Measurements from ENCODE around the gene HHATL. TPM values are rescaled to one million over a fixed set of nuclear protein-coding genes. Genes with fewer than 3 reads are reported as not detected.

The HHATL gene
- polyA plus RNA-seq, 1 donor from 2014 or later, result not detected

DNA sequence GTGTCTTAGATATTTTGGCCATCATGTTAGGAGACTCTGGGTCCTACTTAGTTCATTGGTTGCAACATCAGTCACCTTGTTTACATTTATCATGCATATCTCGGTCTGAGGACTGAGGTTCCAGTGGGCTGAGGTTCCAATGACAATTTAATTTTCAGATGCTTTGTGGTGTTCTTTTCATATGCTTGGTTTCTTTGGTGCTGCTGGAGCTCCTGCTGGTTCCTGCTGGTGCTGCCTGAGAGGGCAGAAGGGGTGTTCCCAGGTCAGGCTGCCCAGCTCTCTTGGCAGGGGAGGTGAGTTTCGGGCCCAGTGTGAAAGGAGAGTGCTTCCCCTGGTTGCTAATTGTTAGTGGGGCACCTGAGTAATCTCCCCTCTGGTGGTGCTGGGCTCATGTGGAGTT, 24.2 kb downstream of the HHATL start:
- H3K4me3 Mint-ChIP-seq, result no peak overlapping the region
- peaks cover 4% of the 10 kb centered on the region for H3K27me3 Mint-ChIP-seq
- H3K27ac Mint-ChIP-seq, result no peak overlapping the region
- H3K9me3 Mint-ChIP-seq, result peaks cover 5 to 27% (median 9%) of the 10 kb centered on the region in 3 donors
- H3K36me3 Mint-ChIP-seq, result peaks cover 2% of the 10 kb centered on the region
- H3K4me1 Mint-ChIP-seq, result no peaks in the 10 kb centered on the region

DNA sequence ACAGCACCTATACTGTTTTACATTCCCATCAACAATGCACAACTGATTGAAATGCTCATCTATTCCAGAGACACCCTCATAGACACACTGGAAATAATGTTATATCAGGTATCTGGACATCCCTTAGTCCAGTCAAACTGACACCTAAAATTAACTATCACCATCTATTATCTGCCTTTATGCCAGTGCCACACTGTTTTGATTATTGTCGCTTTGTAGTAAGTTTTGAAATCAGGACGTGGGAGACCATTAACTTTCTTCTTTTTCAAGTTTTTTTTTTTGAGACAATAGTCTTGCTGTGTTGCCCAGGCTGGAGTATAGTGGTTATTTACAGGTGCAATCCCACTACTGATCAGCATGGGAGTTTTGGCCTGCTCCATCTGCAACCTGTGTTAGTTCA, 26.7 kb downstream of the HHATL start:
- Mint-ChIP-seq H3K9me3 (peaks cover 5 to 27% (median 9%) of the 10 kb centered on the region in 3 donors), H3K4me1 (no peaks in the 10 kb centered on the region), H3K27ac (no peak overlapping the region), H3K4me3 (no peak overlapping the region), H3K27me3 (no peaks in the 10 kb centered on the region), H3K36me3 (no peaks in the 10 kb centered on the region)

DNA sequence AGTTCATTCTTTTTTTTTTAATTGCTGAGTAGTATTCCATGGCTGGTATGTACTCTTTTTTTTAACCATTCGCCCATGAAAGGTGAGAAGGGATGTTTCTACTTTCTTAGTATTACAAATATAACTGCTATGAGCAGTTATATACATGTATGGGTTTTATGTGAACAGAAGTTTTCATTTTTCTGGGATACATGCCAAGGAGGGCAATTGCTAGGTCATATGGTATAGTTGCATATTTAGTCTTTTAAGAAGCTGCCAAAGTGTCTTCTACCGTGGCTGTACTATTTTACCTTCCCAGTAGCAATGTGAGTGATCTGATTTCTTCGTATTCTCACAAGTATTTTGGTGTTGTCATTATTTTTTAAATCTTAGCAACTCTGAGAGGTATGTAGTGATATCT, 28.5 kb downstream of the HHATL start:
- Mint-ChIP-seq H3K9me3 (peaks cover 5 to 27% (median 7%) of the 10 kb centered on the region in 3 donors), H3K27ac (no peak overlapping the region), H3K4me3 (no peak overlapping the region), H3K27me3 (no peaks in the 10 kb centered on the region), H3K4me1 (no peaks in the 10 kb centered on the region), H3K36me3 (no peaks in the 10 kb centered on the region)

DNA sequence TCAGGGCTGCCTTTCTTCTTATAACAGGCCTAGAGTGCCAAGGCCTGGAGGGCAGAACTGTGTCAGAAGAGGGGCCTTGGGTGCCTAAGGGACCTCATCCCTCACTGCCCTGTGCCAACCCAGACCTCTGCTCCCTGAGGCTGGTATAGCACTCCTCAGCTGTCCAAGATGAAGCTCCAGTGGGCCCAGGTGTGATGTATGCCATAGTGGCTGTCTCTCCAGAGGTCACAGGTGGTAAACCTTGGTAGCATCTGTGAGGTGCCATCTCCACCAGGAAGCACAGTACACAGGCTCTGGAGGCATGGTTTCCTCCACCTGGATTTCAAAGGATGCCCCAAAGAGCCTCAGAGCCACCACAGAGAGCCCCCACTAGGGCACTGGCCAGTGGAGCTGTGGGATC, 29.5 kb downstream of the HHATL start:
- Mint-ChIP-seq H3K27ac (no peak overlapping the region), H3K36me3 (no peaks in the 10 kb centered on the region), H3K4me1 (no peaks in the 10 kb centered on the region), H3K27me3 (no peaks in the 10 kb centered on the region), H3K9me3 (peaks cover 5 to 18% (median 7%) of the 10 kb centered on the region in 3 donors), H3K4me3 (no peak overlapping the region)

DNA sequence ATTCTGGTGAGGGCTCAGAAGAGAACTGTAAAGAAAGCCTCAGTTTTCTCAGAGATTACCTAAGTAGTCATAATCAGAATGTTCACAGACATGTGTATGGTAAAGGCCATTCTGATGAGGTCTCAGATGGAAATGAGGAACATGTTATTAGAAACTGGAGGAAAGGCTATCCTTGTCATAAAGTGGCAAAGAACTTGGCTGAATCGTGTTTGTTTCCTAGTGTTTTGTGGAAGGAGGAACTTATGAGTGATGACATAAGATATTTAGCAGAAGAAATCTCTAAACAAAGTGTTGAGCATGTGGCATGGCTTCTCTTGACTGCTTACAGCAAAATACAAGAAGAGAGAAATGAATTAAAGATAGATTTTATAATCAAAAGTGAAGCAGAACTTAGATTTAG, 30.1 kb downstream of the HHATL start:
- Mint-ChIP-seq H3K4me1 (no peaks in the 10 kb centered on the region), H3K27ac (no peak overlapping the region), H3K4me3 (no peak overlapping the region), H3K36me3 (no peaks in the 10 kb centered on the region), H3K9me3 (peaks cover 1 to 12% (median 2%) of the 10 kb centered on the region in 3 donors), H3K27me3 (no peaks in the 10 kb centered on the region)

DNA sequence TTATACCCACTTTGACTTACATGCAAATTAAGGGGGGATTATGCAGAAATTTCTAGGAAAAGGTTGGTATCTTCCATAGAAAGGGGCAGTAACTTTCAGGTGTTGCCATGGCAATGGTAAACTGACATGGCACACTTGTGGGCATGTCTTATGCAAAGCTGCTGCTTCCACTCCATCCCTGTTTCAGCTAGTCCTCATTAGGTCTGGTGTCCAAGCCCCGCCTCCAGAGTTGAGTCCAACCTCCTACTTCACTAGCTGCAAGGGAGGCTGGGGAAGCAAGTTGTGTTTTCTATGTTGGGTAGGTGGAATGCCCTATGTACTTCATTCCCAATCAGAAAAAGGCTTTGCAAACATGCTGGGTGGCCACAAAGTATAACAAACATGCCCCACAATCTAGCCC, 31.9 kb downstream of the HHATL start:
- no peaks in the 10 kb centered on the region for H3K36me3 Mint-ChIP-seq
- H3K27ac Mint-ChIP-seq, result no peak overlapping the region
- no peaks in the 10 kb centered on the region for H3K9me3 Mint-ChIP-seq
- H3K4me1 Mint-ChIP-seq, result no peaks in the 10 kb centered on the region
- no peaks in the 10 kb centered on the region for H3K27me3 Mint-ChIP-seq
- no peak overlapping the region for H3K4me3 Mint-ChIP-seq

DNA sequence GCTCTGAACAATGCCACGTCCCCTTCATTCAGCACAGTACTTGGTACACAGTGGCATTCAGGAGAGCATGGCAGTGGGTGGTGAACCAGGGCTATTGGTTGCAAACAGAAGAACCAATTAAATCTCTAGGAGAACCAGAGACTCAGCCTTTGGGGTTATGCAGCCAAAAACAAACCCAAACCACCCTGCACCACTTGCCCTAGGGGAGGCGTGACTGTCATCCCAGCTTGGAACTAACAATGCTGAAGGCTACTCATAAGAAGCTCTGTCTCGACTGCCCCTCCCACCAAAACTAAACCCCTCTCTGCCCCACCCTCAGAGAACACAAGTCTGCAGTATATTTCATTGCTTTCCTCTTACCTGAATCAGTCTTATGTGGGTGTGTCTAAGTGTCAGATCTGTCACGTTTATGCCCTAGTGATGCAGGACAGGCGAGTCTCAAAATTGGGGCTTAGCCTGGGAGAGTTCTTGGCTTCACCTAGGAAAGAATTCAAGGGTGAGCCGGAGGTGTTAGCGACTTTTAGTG, 32.5 kb downstream of the HHATL start:
- H3K4me3 Mint-ChIP-seq, result no peak overlapping the region
- no peak overlapping the region for H3K27ac Mint-ChIP-seq
- no peaks in the 10 kb centered on the region for H3K4me1 Mint-ChIP-seq
- H3K9me3 Mint-ChIP-seq, result no peaks in the 10 kb centered on the region
- H3K36me3 Mint-ChIP-seq, result no peaks in the 10 kb centered on the region
- no peaks in the 10 kb centered on the region for H3K27me3 Mint-ChIP-seq

DNA sequence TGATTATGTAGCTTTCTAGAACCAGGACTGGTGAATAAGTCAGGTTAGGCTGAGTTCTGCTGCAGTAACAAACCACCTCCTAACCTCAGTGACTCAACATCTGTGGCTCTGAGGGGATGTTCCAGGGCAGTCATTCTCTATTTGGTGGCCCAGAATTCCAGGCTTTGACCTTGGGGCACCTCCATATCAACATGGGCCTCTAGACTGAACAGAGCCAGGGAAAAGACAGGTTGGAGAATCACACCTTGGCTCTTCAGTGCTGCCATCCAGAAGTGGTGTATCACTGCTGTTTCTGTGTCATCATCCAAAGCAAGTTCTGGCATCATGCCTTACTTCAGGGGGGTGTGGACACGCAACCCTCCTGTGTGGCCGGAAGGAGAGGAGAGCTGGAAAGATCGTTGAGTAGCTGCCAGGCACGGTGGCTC, 33.8 kb downstream of the HHATL start:
- peaks cover 1 to 3% (median 2%) of the 10 kb centered on the region in 3 donors for H3K4me1 Mint-ChIP-seq
- H3K27ac Mint-ChIP-seq, result no peak overlapping the region
- no peak overlapping the region for H3K4me3 Mint-ChIP-seq
- H3K9me3 Mint-ChIP-seq, result no peaks in the 10 kb centered on the region
- H3K27me3 Mint-ChIP-seq, result no peaks in the 10 kb centered on the region
- no peaks in the 10 kb centered on the region for H3K36me3 Mint-ChIP-seq

DNA sequence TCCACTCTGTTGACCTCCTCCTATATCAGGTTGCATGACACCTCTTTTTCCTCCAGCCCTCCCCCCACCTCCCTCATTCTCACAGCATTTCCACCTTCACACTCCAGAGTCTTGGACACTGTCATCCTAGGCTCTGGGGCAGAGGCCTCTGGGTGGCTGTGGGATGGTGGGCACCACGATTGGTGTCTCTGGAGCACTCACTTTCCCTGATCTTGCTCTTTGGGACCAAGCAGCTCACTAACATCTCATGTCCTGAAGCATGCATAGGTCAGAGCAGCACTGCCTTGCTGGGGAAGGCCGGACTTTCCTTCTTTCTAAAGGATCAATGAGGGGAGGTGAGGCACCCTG, 34.2 kb downstream of the HHATL start:
- Mint-ChIP-seq H3K27ac (no peak overlapping the region), H3K36me3 (no peaks in the 10 kb centered on the region), H3K27me3 (peaks cover 2% of the 10 kb centered on the region), H3K4me3 (no peak overlapping the region), H3K9me3 (no peaks in the 10 kb centered on the region), H3K4me1 (peaks cover 5 to 7% (median 6%) of the 10 kb centered on the region in 3 donors)

DNA sequence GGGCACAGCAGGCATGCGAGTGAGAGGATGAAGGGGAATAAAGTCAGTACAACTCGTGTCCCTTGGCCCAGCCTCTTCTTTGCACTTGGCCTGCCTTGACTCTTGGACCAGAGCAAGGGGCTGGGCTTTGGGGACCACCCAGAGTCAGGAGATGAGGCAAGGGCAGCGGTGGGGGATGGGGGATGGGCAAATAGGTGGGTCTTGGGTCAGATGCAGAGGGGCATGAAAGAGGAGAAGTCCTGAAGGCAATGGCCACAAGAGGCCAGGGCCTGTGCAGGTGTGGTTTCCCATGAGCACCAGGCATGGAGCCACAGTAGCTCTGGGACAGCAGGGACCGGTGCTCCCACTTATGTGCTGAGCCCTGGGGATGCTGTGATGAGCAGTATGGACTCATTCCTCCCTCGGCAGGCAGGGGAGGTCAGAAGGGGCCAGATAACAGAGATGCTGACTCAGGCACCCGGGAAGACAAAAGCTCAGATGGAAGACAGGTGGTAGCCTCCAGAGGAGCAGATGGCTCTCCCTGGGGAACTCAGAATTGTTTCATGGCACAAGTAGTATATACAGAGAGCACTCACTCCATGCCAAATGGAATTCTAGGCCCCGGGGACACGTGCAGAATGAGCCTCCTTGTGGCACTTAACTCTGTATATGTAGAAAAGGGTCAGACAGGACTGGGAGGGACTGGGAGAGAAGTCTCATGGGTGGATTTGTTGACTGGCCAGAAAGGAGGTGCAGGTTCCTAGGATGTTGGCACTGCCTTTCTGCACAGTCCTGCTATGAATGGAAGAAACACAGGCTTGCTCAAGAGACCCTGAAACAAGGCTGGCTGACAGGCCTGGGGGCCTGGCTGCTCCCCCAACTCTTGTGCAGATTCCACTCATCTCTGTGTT, 34.8 kb downstream of the HHATL start:
- no peaks in the 10 kb centered on the region for H3K36me3 Mint-ChIP-seq
- no peaks in the 10 kb centered on the region for H3K9me3 Mint-ChIP-seq
- H3K27me3 Mint-ChIP-seq, result peaks cover 2% of the 10 kb centered on the region
- no peak overlapping the region for H3K27ac Mint-ChIP-seq
- H3K4me3 Mint-ChIP-seq, result peak overlapping the region in 1 of 4 donors; percentile 49
- peaks cover 5 to 7% (median 6%) of the 10 kb centered on the region in 3 donors for H3K4me1 Mint-ChIP-seq

DNA sequence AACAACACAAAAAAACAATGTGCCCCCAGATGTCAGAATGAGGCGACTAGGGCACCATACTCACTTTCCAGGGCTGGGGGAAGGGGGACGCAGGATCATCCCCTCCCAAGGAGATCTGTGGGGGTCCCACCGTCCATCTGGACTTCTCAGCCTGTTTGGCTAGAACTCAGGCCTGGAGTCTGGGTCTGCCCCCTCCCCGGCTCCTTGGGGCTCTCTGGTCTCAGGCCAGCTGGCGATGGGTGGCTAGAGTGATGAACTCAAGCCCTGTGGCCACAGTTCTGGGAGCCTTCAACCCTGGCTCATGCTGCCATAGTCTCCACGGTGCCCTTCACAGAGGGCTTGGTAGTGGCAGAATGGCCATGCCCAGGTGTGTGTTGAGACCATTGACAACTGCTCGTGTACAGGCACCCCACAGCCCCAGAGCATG, 35.5 kb downstream of the HHATL start:
- peaks cover 2% of the 10 kb centered on the region for H3K27me3 Mint-ChIP-seq
- no peak overlapping the region for H3K4me3 Mint-ChIP-seq
- peaks cover 5 to 7% (median 6%) of the 10 kb centered on the region in 3 donors for H3K4me1 Mint-ChIP-seq
- no peak overlapping the region for H3K27ac Mint-ChIP-seq
- H3K9me3 Mint-ChIP-seq, result no peaks in the 10 kb centered on the region
- no peaks in the 10 kb centered on the region for H3K36me3 Mint-ChIP-seq

DNA sequence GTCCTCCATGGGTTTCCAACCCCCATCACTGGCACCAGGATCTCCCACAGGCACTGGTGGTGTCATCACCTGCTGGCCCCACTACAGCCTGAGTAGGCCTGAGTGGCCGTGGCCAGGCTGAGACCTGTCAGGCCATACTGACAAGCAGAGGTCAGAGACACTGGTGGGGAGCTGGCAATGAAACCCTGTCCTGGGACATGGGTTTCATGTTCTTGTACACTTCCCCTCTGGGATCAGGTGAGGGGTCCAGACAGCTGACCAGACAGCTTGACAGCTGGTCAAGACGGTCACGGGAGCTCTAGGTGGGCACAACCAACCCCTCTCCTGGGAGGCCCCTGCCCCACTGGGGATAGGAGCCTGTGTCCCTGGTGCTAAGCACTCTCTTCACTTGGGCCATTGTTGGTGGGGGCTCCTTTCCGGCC, 36.0 kb downstream of the HHATL start:
- Mint-ChIP-seq H3K4me1 (peaks cover 5 to 7% (median 6%) of the 10 kb centered on the region in 3 donors), H3K4me3 (no peak overlapping the region), H3K27me3 (peaks cover 2% of the 10 kb centered on the region), H3K9me3 (no peaks in the 10 kb centered on the region), H3K36me3 (no peaks in the 10 kb centered on the region), H3K27ac (no peak overlapping the region)

DNA sequence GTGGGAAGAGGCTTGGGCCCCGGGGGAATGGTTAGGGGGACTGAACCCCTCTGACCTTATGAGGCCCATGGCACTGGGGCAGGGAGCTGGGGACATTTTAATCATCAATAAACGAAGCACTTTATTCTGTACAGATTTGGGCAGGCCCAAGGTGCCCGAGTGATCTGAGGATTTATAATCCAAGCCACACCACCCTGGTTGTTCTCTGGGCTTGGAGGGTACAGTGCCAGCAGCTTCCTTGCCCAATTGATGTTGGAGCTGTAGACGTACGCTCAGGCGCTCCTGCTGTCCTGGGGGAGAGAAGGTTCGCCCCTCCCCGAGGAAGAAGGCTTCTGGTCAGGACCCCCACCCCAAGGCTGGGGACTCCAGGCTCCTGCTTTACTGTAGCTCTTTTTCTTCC, 36.6 kb downstream of the HHATL start:
- Mint-ChIP-seq H3K36me3 (no peaks in the 10 kb centered on the region), H3K27me3 (peaks cover 2% of the 10 kb centered on the region), H3K4me3 (peak overlapping the region in 1 of 4 donors; percentile 51), H3K9me3 (no peaks in the 10 kb centered on the region), H3K27ac (no peak overlapping the region), H3K4me1 (peaks cover 5 to 7% (median 6%) of the 10 kb centered on the region in 3 donors)

DNA sequence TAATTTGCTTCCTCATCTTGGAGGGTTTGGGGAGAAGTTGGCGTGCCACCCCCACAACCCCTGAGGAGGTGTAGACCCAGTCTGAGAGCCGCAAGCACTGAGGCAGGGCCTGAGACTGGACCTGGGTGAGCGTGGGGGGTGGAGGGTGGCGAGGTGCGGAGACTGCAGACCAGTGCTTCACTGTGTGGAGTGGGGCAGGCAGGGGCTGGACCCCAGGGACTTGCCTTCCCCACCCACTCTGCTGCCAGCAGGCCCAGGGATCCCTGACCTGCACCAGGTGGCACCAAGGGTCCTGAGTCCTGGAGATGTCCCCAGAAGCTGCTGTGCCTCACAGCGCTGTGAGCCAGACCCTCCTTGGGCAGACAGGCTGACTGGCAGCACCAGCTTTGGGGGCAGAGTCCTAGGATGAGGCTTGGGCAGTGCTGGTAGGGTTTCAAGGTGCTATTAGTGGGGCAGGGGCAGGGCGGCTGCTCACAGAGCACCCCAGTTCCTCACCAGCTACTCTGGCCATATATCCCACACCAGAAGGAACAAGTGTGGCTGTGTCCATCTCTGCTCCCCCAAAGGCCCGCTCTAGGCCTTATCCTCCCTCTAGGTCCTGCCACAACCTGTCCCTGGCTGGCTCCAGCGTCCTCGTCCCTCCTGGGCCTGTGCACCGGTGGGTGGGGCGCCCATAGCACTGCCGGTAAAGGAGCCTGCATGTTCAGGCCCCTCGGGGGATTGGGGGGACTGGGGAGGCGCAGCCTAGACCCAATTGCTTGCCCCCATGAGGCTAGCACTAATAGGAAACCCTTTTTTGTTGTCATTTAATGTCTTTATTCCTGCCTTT, 37.3 kb downstream of the HHATL start:
- H3K27me3 Mint-ChIP-seq, result peaks cover 2% of the 10 kb centered on the region
- no peak overlapping the region for H3K27ac Mint-ChIP-seq
- no peaks in the 10 kb centered on the region for H3K36me3 Mint-ChIP-seq
- H3K9me3 Mint-ChIP-seq, result no peaks in the 10 kb centered on the region
- peak overlapping the region in 1 of 4 donors; percentile 39 for H3K4me3 Mint-ChIP-seq
- peaks cover 5 to 7% (median 6%) of the 10 kb centered on the region in 3 donors for H3K4me1 Mint-ChIP-seq

DNA sequence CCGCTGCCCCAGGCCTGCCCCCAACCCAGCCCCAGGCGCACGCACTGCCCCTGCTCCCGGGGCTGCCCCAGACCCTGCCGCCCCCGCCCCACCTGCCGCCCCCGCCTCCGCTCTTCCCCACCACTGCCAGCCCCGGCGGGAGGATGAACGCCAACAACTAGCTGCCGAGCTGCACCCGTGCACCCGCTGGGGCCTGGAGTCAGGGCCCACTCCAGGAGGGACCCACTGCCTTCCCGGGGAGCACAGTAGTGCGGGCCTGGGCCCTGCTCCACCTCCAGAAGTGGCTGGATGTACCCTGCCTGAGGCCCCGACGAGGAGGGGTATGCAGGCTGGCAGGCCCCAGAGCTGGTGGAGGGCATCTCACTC, 38.2 kb downstream of the HHATL start:
- Mint-ChIP-seq H3K27ac (peak overlapping the region in 1 of 3 donors; percentile 77), H3K9me3 (no peaks in the 10 kb centered on the region), H3K4me3 (peak overlapping the region in 1 of 4 donors; percentile 76), H3K27me3 (peaks cover 2% of the 10 kb centered on the region), H3K36me3 (no peaks in the 10 kb centered on the region), H3K4me1 (peaks cover 5 to 7% (median 6%) of the 10 kb centered on the region in 3 donors)

Data from IgD-negative memory B cell (primary cell).